GM10847 (cell line): ENCODE measurements around the gene PCGF3.

ENCODE experiments used
- POLR2A ChIP-seq: IDR thresholded peaks from 2 replicates; pipeline ENCODE4 v1.6.1; 2011; ENCODE audit not compliant: insufficient read length; ENCODE audit errors: extremely low read depth

The PCGF3 gene

DNA sequence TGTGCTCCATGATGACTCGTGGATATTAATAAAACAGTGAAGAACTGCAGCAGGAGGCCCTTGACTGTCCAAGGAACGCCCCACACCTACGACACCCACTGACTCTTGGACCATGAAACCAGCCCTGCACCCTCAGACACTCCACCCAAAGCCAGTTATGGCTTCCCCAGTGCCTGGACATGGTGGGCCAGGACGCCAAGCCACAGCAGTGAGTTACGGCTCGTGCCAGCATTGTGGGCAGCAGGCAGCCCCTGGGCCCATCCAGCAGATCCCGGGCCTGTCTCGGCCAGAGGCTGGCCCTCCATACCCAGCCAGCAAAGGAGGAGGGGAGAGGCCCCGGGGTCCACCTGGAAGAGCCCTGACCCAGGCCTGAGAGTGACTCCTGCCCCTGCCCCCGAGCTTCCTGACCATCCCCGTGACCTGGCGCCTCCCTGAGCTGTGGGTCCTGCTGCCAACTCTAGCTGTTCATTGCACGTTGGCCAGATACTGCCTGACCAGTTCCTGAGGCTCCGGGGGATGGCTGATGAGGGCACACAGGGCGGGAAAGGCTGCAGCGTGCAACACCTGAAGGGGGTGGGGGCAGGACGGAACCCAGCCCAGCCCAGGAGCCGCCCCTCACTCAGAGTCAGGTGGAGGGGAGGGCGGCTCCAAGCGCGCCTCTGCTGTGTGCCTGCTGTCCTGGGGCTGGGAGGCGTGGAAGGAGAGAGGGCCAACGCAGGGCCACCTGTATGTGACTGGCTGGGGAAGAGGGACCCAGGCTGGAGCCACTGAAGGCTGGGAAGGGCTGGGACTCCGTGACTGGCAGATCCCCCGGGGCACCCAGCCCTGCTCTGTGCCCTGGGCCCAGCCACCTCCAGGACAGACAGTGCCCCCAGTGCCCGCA, 17.4 kb upstream of the PCGF3 start:
- no peak for TF ChIP-seq POLR2A

DNA sequence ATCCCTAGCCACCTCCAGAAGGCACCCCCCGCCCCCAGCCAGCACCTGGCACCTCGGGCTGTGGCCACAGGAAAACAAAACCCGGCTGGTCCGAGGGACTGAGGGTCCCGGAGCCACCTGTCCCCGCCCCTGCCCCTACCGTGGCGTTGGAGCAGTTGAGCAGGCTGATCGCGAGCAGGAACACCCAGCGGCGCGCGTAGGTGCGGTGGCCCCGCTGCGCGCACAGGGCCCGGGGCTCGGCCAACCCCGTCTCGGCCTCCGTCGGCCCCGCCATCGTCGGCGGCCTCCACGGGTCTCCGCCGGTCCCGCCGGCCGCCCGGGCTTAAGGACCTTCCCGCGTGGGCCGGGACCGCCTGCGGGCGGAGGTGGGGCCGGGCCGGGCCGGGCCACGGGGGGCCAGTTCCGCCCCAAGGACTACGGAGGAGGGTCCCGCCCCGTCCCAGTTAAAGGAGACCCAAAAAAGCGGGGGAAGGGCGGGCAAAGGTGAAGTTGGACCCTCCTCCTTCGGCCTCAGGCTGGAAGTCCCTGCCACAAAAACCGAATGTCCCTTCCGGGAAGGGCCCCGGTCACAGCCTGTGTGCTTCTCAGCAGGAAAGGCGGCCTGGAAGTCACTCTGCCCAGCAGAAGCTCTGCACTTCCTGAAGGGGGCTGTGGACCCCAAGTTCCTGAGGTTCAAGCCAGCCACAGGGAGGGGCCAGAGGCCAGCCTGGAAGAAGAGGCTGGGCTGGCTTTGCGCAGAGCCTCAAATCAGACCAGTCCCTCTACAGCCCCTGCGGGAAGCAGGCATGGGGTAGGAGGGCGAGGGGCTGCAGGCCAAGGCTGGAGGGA, 16.6 kb upstream of the PCGF3 start, which contains the start of gene SLC49A3:
Gene SLC49A3 (minus strand): TSS at position 298 of the 828 bp plus-strand sequence. CDS start 24 bp downstream, at position 274.
- TF ChIP-seq POLR2A, result no peak

DNA sequence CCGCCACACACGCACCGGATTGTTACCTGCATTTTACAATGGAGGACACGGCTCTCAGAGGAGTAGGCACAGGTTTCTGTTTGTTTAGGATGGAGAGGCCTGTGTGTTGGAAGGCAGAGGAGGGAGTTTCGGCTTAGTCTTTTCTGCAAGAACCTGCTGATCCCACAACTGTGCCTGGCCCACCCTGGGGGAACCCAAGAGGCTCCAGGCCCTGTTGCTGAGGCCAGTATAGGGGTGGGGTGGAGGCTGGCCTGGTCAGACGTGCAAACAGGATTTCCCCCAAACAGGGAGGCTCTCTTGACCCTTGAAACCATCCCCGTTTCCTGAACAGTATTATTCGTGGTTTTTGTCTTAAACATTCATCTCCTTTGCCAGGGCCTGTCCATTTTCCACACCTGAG, 15.9 kb upstream of the PCGF3 start:
- no peak for TF ChIP-seq POLR2A

DNA sequence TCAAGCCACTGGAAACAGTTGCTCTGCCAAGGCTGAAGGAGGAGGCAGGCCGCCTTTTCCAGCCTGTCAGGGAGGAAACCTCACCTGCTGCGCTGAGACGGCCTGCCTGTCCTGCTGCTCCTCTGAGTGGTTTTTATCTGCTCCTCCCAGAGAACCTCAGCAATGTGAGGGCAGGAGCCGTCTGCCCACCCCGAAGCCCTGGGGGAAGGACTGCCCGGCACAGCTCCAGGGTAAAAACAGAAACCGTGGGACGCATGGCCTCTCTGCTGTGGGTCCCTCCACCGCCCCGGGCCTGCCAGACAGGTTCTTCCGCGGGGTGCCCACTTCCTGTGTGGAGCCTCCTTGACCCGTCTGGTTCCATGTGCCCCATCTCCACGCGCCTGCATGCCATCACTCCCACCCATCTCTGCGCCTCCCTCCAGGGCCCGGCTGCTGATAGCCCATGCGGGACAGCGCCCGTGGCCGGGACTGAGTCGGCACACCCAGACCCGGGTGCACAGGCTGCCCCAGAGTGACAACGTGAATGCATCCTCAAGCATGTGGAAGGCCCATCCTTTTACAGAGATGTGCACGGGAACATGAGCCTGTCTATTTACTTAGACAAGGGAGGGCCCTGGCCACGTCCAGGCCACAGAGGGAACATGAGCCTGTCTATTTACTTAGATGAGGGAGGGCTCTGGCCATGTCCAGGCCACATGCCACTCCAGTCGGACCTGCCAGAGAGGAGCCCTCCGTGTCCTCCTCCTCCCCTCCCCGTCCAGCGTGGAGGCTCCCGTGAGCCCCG, 12.7 kb upstream of the PCGF3 start:
- TF ChIP-seq POLR2A, result no peak

DNA sequence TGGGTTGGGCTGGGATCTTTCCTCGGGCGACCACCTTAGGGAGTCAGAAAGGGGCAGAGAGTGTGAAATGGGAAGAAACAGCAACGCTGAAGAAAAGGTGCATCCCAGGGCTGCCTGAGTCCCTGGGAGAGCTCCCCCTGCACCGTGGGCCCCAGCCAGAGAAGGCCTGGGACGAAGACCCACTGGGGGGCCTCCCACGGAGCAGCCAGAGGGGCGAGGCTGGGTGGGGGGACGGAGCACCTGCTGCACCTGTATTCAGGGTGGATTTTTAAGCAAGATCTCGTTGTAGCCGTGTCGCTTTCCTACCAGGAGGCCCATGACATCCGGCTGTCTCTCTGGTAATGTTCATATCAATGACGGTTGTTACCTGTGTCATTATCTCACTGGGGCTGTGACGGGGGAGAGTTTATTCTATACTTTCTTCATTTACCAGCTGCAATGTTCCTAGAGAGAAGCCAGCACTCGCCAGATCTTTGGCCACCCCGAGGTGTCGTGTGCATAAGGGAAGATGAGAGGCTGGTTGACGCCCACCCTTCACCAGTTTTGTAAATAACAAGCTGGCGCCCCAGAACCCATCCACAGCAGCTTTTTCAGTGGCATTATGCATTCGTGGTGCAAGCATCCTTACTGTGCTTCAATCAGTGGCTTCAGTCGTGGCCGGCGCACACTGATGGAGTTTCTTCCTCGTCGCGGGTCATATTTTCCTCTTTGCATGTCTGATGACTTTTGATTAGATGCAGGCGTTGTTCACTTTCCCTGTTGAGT, 5.6 kb upstream of the PCGF3 start:
- TF ChIP-seq POLR2A, result no peak

DNA sequence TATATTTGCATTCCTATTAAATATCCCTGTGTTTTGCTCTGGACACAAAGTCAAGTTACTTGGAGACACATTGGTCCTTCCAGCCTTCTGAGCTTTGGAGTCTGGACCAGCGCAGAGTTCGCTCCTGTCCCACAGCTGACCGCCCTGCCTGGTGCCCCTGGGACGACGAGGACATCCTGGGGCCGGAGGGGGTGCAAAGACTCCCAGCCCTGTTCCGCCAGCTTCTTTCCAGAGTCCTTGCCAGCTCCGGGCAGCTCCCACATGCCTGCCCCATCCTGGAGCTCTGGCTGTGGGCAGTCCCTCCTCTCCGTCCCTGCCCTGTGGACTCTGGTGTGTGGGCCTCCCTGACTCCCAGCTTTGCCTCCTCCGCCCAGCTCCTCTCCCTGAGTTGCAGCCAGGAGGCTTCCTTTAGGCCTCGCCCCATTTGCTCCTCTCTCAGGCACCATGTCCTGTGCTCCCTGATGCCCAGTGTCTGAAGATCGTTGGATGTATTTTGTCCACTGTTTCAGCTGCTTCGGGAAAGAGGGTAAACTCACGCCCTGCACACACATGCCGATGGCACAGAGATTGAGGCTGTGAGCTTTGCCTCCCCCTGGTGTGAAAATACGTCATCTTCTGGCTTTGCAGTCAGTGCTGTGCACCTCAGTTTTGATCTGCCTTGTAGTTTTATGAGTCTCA, 4.9 kb upstream of the PCGF3 start:
- TF ChIP-seq POLR2A, result no peak

DNA sequence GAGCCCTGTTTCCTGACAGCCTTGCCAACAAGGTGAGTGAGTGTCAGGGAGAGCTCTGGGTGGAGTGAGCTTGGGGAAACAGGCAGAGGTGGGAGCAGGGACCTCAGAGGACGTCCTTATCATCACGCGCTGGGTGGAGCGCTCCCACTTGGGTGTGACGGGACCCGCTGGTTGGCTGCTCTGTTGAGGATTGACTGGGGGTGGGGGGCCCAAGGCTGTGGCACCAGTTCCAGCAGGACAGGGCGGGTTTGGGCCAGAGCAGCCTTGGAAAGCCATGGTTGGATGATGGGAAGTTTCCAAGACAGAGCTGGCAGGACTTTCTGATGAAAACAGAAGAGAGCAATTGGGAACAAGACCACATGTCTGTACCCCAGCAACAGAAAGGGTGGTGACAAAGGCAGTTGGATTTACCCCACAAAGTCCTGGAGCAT, 3.0 kb upstream of the PCGF3 start:
- TF ChIP-seq POLR2A, result no peak

DNA sequence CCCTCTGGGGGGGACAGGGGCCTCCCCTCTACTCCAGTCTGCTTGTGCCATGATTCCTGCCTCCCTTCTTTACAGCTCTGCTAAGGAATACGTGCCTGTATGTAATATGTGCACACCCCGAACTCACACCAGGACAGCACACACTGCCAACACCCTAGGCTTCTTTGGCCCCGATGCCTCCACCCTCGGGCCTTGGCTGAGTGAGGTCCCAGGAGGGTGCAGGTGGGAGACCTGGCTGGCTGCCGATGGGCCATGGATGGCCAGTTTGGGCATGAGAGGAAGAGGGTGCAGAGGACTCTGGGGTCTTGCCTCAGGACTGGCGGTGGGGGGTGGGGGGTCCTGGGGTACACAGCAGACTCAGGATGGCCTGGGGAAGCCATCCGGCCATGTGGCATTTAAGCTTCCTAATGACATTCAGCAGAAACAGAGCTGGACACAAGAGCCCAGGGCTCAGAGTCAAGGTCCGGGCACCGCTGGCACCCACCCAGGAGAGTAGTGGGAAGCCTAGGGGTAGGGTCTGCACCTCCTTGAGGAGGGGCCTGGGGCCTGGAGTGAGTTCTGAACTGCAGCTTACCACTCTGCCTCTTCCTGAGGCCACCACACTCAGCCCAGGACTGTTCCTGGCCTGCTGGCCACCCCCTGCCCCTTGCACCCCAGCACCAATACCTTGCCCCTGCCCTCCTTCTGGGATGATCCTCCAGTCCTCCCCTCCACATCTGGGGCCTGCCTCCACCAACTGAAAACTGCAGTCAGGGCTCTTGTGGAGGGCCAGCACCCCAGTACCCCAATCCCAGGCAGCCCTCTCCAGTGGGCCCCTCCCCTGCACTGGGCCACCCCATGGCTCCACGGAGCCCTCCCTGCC, 2.1 kb upstream of the PCGF3 start:
- no peak for TF ChIP-seq POLR2A

DNA sequence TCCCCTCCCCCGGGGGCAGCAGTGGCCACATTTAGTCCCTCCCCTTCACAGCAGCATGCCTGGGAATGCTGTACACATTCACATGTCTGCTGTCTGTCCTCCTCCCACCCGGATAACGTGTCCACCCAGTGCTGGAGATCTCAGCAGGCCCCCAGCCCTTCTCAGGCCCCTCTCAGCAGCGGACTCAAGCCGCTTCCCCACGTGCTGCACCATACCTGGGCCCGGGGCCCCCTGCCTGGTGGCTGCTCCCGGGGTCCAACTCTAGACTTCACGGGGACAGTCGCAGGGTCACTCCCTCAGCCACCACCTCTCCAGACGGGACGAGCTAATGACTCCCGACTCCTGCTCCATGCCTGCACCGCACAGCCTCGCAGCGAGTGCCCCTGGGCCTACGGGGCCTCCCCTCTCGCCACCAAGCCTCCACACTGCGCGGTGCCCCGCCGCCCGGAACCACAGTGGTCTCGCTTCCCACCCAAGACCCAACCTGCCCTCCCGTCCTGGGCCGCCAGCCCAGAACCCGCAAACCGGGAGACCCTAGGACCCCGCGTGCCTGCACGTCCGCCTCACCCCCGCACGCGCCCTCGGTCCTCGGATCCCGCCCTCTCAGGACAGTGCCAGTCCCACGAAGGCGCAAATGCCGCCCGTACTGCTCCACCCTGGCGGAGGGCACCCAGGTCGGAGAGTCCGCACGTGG, 1.3 kb upstream of the PCGF3 start:
- no peak for TF ChIP-seq POLR2A

DNA sequence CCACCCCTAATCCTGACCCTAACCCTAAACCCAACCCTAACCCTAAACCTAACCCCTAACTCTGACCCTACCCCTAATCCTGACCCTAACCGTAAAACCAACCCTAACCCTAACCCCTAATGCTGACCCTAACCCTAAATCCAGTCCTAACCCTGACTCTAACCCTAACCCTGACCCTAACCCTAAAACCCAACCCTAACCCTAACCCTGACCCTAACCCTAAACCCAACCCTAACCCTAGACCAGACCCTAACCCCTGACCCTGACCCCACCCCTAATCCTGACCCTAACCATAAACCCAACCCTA, 708 bp upstream of the PCGF3 start:
- no peak for TF ChIP-seq POLR2A

DNA sequence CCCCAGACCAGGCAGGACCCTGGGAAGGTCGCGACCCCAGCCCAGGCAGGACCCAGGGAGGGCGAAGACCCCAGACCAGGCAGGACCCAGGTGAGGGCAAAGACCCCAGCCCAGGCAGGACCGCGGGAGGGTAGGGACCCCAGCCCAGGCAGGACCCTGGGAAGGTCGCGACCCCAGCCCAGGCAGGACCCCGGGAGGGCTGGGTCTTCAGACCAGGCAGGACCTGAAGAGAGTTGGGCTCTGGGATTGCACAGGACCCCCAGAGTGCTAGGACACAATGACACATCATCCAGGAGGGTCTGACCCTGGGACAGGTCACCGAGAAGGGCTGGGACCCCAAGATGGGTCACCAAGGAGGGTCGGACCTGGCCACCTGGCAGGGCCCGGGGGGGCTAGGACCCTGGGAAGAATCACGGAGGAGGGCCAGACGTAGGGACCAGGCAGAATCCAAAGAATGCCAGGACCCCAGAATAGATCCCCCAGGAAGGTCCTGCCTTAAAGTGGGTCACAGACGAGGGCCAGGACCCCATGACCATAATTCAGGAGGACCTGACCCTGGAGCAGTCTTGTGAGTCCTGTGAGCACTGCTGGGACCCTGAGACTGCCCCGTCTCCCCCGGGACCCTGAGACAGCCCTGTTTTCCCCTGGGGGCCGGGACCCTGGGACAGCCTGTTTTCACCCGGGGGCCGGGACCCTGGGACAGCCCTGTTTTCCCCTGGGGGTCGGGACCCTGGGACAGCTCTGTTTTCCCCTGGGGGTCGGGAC, 1.4 kb downstream of the PCGF3 start:
- TF ChIP-seq POLR2A, result no peak
